ENCODE results near the gene FBXL17. TPM values are rescaled to one million over a fixed set of nuclear protein-coding genes. Genes with fewer than 3 reads are reported as not detected.

FBXL17 gene
- total RNA-seq, 2 experiments from 2014 or later = 5.0 to 6.0 TPM

DNA sequence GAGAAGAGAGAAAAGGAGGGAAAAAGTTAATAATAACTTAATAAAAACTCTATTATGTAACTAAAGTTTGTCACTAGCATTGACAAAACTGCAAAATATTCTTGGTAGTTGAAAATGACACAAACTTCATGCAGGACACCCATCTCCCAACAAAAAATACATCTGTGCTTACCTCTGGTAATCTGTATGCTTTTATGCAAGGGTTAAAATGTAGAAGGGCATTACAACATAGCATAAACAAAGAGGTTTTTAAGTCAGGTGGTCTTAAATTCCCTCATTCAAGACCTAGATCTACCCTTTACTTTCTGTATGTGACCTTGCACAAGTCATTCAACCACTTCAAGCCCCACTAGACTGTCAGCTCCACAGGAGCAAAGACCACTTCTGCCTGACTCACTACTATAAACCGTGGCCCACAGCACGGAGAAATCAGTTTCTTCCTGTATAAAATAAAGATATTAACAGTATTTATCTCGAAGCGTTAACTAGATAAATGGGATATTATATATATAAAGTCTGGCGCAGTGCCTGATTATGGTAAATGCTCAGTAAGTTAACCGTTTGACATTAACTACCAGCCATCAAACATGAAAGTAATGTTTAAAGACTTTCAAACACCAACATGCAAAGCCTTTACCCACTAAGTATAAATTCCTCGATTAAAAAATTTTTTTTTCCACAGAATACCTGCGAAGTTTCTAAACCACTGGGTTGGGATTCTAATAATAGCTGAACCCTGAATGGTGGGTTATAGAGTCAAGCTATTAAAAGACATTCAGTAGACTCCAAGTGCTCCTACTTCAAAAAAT is 2.0 kb downstream of the FBXL17 start:
- ChIA-PET CTCF (no interaction called here), POLR2A (interaction anchor here (0.5 kb wide), 1 partner anchor 1148 kb away, joined by 3 read pairs; no protein-coding TSS in a partner anchor)

DNA sequence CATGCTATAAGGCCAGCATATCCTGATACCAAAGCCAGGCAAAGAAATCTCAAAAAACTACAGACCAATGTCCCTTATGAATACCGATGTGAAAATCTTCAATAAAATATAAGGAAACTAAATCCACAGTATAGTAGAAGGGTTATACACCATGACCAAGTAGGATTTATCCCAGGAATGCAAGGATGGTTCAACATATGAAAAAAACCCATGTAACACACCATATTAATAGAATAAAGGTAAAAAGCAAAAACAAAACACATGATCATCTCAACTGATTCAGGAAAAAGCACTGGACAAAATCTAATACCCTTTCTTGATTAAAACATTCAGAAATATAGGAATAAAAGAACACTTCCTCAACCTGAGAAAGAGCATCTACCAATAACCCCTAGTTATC is 6.1 kb downstream of the FBXL17 start:
- CTCF ChIA-PET = no interaction called here
- POLR2A ChIA-PET = no interaction called here

DNA sequence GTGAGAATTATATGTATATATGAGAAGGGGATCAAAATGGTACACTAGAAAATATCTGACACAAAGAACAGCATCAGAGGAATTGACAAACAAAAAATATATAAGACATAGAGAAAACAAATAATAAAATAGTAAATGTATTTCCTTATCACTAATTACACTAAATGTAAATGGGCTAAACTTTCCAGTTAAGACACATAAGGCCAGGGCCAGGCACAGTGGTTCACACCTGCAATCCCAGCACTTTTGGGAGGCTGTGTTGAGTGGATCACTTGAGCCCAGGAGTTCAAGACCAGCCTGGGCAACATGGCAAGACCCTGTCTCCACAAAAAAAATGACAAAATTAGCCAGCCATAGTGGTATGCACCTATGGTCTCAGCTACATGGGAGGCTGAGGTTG is 8.5 kb downstream of the FBXL17 start:
- ChIA-PET CTCF (no interaction called here), POLR2A (no interaction called here)

DNA sequence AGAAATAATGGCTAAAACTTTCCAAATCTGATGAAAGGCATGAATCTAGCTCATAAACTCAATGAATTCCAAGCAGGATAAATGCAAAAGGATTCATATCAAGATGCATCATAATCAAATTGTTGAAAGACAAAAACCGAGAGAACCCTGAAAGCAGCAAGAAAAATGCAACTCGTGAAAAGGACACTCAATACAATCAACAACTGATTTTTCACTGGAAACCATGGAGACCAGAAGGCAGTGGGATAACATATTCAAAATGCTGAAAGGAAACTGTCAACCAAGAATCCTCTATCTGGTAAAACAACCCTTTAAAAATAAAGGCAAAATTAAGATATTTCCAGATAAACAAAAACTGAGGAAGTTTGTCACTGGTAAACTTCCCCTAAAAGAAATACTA is 9.5 kb downstream of the FBXL17 start:
- CTCF ChIA-PET = no interaction called here
- POLR2A ChIA-PET = no interaction called here

- POLR2A ChIA-PET = no interaction called here
- CTCF ChIA-PET = no interaction called here
These were observed 10.6 kb downstream of the FBXL17 start for GRCh38 chr5:108371263-108371662.

GRCh38 chr5:108369167-108369566 is 12.7 kb downstream of the FBXL17 start:
- CTCF ChIA-PET = no interaction called here
- POLR2A ChIA-PET = no interaction called here

DNA sequence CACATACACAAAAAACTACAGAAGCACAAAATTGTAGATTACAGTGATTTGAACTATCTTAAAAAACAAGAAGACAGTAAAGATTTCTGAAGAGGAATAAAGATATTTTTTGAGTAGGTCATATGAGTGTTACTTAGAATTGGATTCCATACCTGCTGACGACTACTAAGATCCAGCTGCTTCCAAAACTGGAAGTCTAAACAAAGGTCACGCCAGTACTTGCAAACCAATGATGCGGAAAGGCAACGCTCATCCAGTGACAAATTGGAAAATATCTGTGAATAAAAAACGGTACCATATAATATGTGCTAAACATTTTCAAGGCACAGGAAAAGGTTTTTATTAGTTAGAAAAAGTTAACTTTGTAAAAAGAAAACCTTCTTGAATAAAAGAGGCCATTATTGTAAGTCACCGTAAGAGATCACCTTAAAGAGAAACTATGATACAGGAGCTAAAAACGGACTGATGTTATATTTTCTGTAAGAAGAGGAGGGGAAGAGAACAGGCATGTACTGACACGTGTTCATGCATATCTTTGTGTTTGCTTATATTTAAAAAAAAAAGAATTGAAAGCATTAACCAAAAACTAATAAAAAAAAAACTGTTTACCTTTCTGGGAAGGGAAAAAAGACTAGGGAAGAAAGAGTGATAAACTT is 14.1 kb downstream of the FBXL17 start:
- ChIA-PET POLR2A (no interaction called here), CTCF (no interaction called here)

DNA sequence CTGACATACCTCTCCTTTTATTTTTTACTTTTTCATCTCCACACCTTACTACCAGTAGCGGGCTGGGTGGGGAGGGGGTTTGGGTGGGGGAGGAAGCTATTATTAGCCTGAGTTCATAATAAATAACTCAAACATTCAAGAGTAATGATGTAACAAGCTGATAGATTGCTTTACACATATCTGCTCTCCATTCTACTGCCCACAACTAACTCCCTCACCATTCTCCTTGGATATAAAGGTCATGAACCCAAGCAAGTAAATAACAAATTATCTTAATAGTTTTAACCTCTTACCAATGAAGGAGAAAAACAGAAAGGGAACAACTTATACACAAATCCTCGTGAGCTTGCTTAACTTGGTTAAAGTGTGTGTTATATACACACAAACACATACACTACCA is 15.4 kb downstream of the FBXL17 start:
- POLR2A ChIA-PET = no interaction called here
- CTCF ChIA-PET = no interaction called here

DNA sequence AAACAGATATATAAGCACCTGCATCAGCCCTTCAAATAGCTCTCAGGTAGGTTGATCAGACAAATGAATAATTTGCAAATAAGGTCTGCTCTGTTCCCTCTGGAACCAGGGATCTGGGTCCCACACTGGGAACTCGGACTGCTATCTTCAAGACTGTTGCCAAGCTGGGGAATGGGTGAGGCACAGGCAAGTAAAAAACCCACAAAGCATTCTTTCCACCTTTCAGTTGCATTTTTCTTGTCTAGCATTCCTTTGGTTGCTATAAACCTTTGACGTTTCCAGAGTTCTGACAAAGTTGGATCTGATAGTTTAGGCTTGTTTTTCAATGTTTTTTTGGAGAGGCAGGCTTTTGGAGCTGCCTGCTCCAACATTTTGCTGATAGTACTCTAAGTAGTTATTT is 20.1 kb downstream of the FBXL17 start:
- POLR2A ChIA-PET = no interaction called here
- CTCF ChIA-PET = no interaction called here

- ChIA-PET CTCF (no interaction called here), POLR2A (no interaction called here)
These were observed 20.7 kb downstream of the FBXL17 start for GRCh38 chr5:108361239-108361638.

DNA sequence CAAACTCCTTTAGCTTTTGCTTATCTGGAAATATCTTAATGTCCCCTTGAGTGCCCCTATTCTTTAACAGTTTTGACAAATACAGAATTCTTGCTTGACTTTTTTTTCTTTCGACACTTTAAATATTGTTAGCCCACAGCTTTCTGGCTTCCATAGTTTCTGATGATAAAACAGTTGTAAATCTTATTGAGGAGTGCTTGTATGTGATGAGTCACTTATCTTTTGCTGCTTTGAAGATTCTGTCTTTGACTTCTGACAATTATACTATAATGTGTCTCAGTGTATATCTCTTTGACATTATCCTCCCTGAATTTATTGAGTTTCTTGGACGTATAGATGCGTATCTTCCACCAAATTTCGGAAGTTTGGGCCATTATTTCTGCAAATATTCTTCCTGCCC is 21.6 kb downstream of the FBXL17 start:
- ChIA-PET CTCF (no interaction called here), POLR2A (no interaction called here)

DNA sequence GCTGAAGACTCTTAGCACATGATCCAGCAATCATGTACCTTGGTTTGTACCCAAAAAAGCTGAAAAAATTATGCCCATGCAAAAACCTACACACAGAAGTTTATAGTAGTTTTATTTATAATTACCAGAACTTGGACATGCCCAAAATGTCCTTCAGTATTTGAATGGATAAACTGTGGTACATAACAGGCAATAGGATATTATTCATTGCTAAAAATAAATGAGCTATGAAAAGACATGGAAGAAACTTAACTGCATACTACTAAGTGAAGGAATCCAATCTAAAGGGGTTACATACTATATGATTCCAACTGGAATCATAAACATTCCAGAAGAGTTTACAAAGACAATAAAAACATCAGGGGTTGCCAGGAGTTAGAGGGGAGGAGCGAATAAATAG is 25.6 kb downstream of the FBXL17 start:
- ChIA-PET POLR2A (no interaction called here), CTCF (no interaction called here)

DNA sequence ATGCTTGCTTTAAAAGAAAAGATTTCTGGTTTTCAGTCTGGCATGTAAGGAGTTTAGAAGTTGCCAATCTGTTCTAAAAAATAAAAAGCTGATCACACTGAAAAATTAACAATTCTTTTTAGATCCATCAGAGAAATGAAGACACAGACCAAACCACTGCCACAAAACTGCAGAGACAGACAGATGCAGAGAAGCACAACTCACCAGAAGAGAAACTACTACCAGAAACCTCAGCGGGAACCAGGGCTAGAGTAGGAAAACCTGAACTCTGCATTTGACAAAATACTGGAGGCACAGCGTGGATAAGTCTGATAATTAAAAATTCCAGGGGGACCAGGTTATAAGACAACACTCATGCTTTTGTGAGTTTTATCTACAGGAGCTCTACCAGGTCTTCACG is 28.8 kb downstream of the FBXL17 start:
- POLR2A ChIA-PET = no interaction called here
- CTCF ChIA-PET = no interaction called here

DNA sequence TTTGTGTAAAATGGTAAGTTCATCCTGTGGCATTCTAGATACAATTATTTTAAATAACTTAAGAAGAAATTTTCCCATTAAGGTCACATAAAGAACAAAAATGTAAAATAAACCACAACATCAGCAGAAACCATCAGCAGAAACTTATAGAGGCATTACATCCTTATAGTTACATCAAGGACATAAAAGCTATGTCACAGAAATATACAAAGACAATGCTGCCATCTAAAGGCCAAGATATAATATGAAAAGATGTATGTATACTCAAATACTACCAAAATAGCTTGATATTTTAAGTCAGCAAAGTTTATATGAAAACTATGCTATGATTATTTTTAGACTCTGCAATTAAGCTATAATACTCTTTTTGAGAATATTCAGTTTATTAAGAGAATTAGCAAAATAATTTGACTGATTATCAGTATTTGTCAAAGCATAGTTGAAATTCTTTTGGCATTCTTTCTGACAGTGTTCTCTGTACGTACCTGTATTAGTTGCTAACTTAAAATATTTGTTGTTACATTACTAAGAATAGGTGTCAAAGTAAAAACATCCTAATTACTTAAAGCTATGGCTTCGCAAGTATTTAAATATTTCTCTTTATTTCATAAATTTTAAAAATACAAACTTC is 36.2 kb downstream of the FBXL17 start:
- POLR2A ChIA-PET = no interaction called here

GRCh38 chr5:108344103-108344822 is 37.6 kb downstream of the FBXL17 start:
- CTCF ChIA-PET = interaction anchor here (0.8 kb wide), 1 partner anchor 84 kb away, joined by 4 read pairs; no protein-coding TSS in a partner anchor

More for the DNA sequence above, 36.2 kb downstream of the FBXL17 start:
- CTCF ChIA-PET = interaction anchor here (0.9 kb wide), 1 partner anchor 85 kb away, joined by 3 read pairs; no protein-coding TSS in a partner anchor

GRCh38 chr5:108341866-108342265 is 40.0 kb downstream of the FBXL17 start:
- ChIA-PET POLR2A (no interaction called here), CTCF (no interaction called here)

More at GRCh38 chr5:108344103-108344822, 37.6 kb downstream of the FBXL17 start:
- POLR2A ChIA-PET = no interaction called here

DNA sequence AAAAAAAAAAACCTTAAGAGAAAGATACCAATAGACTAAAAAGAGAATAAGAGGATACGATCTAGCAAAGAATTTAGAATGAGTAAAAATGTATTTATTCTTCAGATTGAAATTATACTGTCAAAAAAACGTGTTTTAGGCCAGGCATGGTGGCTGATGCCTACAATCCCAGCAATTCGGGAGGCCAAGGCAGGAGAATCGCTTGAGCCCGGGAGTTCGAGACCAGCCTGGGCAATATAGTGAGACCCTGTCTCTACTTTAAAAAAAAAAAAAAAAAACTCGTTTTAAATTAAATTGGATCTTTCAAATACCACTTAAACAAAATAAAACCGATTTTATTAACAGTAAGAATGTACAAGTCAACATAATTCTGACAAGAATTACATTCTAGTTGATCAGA is 41.8 kb downstream of the FBXL17 start:
- ChIA-PET CTCF (no interaction called here), POLR2A (no interaction called here)

GRCh38 chr5:108339220-108339619 is 42.7 kb downstream of the FBXL17 start:
- CTCF ChIA-PET = no interaction called here
- POLR2A ChIA-PET = no interaction called here

GRCh38 chr5:108334225-108334624 is 47.7 kb downstream of the FBXL17 start:
- ChIA-PET CTCF (no interaction called here), POLR2A (no interaction called here)

- CTCF ChIA-PET = no interaction called here
These were observed 54.9 kb downstream of the FBXL17 start for GRCh38 chr5:108326982-108327381.

DNA sequence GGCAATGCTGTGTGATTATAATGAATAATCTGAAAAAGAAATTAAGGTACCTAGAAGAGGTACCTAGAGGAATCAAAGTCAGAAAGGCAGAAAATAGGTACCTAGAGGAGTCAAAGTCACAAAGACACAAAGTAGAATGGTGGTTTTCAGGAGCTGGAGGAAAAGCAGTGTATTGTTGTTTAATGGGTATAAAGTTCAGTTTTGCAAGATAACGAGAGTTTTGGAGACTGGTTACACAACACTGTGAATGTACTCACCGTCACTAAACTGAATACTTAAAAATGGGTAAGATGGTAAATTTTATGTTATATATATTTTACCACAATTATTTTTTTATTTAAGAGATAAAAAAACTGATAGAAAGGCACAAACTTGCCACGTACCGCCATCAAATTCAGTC is 57.0 kb downstream of the FBXL17 start:
- ChIA-PET CTCF (no interaction called here), POLR2A (no interaction called here)

More at GRCh38 chr5:108326982-108327381, 54.9 kb downstream of the FBXL17 start:
- POLR2A ChIA-PET = no interaction called here
